Nephron progenitor cell (in vitro differentiated cells): ENCODE measurements around the gene BAHCC1.

Experiments used
- DNase-seq: peaks from one replicate; pipeline ENCODE4 v3.0.0; 2021
- H3K27ac Mint-ChIP-seq: 2 replicates; pipeline ENCODE4 v1.8.0; 2021; ENCODE audit warnings: mild to moderate bottlenecking, moderate library complexity, mixed read lengths
- H3K27me3 Mint-ChIP-seq: 2 replicates; pipeline ENCODE4 v1.8.0; 2021; ENCODE audit warnings: mild to moderate bottlenecking, low read depth, mixed read lengths; ENCODE audit not compliant: poor library complexity
- H3K36me3 Mint-ChIP-seq: 2 replicates; pipeline ENCODE4 v1.8.0; 2021; ENCODE audit warnings: low read depth, mixed read lengths
- H3K4me1 Mint-ChIP-seq: 2 replicates; pipeline ENCODE4 v1.8.0; 2021; ENCODE audit warnings: mixed read lengths
- H3K4me3 Mint-ChIP-seq: 2 replicates; pipeline ENCODE4 v1.8.0; 2021; ENCODE audit warnings: mild to moderate bottlenecking, moderate library complexity, mixed read lengths
- H3K9me3 Mint-ChIP-seq: 2 replicates; pipeline ENCODE4 v1.8.0; 2021; ENCODE audit warnings: mild to moderate bottlenecking, moderate library complexity, mixed read lengths
- CTCF ChIP-seq: fragments of 200-600 bp; sonication (generic); IDR thresholded peaks from 2 replicates; pipeline ENCODE4 v1.5.0; 2021; ENCODE audit warnings: antibody characterized with exemption

BAHCC1 gene

GRCh38 chr17:81391293-81391935 is 3.8 kb upstream of the BAHCC1 start:
- Mint-ChIP-seq H3K9me3 (no peaks in the 10 kb centered on the region), H3K4me3 (peak overlapping the region; percentile 90), H3K27ac (peak overlapping the region; percentile 78), H3K36me3 (no peaks in the 10 kb centered on the region), H3K27me3 (peaks cover 5% of the 10 kb centered on the region), H3K4me1 (peaks cover 57% of the 10 kb centered on the region)
- DNase-seq: no peak
- TF ChIP-seq CTCF: no peak

DNA sequence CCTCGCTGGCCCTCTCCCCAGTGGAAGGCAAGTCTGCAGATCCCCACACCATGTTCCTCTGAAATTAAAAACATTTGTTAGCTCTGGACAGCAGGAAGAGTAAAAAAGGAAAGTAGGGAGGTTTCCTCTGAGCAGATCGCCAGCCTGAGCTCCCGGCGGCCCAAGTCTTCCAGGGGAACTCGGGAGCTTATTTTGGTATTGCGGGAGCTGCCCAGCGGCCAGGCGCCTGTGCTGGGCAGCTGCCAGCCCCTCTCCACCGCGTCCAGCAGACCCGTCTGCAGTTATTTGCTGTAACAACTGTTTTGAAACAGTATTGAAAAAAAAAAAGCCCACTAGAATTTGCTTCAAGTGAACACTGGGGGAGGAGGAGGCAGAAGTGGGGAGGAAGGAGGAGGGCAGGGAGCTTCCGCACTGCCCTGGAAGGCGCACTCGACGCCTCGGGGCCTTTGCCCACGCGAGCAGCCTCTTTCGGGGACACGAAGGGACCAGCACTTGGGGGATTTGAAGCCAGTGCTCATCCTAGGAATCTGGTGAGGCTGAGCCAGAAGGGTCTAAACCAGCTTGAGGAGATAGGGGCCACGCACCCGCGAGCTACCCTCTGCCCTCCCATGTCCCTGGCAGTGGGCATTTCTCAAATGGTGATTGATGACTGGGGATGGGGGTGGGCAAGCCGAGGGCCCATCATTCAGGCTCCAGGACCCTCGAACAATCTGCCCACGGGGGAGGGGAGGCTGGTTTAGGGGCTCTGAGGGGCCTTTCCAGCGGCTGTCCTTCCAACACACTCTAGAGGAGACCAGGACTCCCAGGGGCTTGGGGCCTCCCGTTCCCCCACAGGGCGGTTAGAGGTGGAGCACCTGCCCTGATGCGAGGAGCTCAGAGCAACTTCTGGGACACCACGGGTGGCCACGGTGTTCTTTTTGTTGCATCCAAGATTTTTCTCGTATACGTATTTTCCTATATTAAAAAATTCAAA is 3.0 kb upstream of the BAHCC1 start:
- H3K27ac Mint-ChIP-seq: peak overlapping the region; percentile 78
- peaks cover 56% of the 10 kb centered on the region for H3K4me1 Mint-ChIP-seq
- H3K27me3 Mint-ChIP-seq: peaks cover 5% of the 10 kb centered on the region
- no peaks in the 10 kb centered on the region for H3K36me3 Mint-ChIP-seq
- H3K9me3 Mint-ChIP-seq: no peaks in the 10 kb centered on the region
- DNase-seq: no peak
- H3K4me3 Mint-ChIP-seq: peak overlapping the region; percentile 90
- no peak for TF ChIP-seq CTCF

- Mint-ChIP-seq H3K4me1 (peaks cover 55% of the 10 kb centered on the region), H3K27ac (peak overlapping the region; percentile 78), H3K27me3 (peaks cover 5% of the 10 kb centered on the region), H3K36me3 (no peaks in the 10 kb centered on the region), H3K9me3 (no peaks in the 10 kb centered on the region), H3K4me3 (peak overlapping the region; percentile 90)
- no peak for TF ChIP-seq CTCF
- DNase-seq: no peak
Observed at GRCh38 chr17:81392909-81393654, 2.2 kb upstream of the BAHCC1 start.

GRCh38 chr17:81393684-81394376 is 1.4 kb upstream of the BAHCC1 start:
- TF ChIP-seq CTCF: peak; percentile 36
- H3K4me3 Mint-ChIP-seq: peak overlapping the region; percentile 96
- no peaks in the 10 kb centered on the region for H3K9me3 Mint-ChIP-seq
- peaks cover 7% of the 10 kb centered on the region for H3K27me3 Mint-ChIP-seq
- DNase-seq: peak; percentile 100
- no peaks in the 10 kb centered on the region for H3K36me3 Mint-ChIP-seq
- peaks cover 51% of the 10 kb centered on the region for H3K4me1 Mint-ChIP-seq
- H3K27ac Mint-ChIP-seq: peak overlapping the region; percentile 95

DNA sequence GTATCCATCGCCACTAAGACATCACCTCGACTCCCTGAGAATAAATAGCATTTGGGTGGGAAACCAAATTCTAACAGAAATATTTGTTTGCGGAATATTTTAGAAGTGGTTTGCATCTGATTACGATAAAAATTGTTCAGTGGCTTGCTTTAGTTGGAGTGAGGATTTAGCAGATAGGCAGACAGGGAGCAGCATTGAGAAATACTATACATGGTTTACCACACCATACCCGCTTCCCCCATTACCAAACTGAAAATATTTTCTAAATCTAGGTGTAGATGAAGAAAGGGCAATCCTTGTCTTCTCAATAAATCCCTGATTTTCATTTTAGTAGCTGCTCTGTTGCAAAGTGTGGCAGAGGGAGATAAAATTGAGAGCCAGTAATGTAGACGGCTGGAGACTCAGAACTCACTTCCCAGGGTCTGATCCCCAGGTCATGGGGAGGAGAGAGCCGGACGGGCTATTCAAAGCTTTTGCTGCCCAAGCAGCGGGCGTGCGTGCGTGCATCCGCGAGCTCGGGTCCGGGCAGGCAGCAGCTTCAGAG is 808 bp upstream of the BAHCC1 start:
- DNase-seq: no peak
- Mint-ChIP-seq H3K27me3 (peaks cover 9% of the 10 kb centered on the region), H3K4me1 (peaks cover 47% of the 10 kb centered on the region), H3K4me3 (peak overlapping the region; percentile 96), H3K36me3 (no peaks in the 10 kb centered on the region), H3K9me3 (no peaks in the 10 kb centered on the region), H3K27ac (peak overlapping the region; percentile 95)
- TF ChIP-seq CTCF: no peak
